HEK293 (cell line): Measurements from ENCODE around the gene HOXB7.

Source experiments
- CTCF ChIA-PET: fragments of 350-600 bp; formaldehyde crosslinking; extraction: SDS; loops from one replicate; lab custom pipeline; 2021; ENCODE audit warnings: antibody characterized with exemption; lab: Yijun Ruan, JAX
- POLR2A ChIA-PET: fragments of 300-600 bp; formaldehyde crosslinking; extraction: SDS; loops from one replicate; lab custom pipeline; 2020; ENCODE audit warnings: antibody characterized with exemption, inconsistent platforms; lab: Yijun Ruan, JAX
- H3K27ac ChIP-seq: fragments of 200-500 bp; sonication (Bioruptor generic); 2 replicates; pipeline ENCODE4 v1.5.1; 2014; ENCODE audit warnings: low read depth, low read length, control low read depth, inconsistent platforms; ENCODE audit errors: extremely low read depth
- H3K36me3 ChIP-seq, 2 experiments: fragments of 200-500 bp in 1 of 2; sonication (Bioruptor generic) in 1 of 2; 1 replicate in 1 of 2; 2 replicates in 1 of 2; pipeline ENCODE4 v1.5.1; 2014 to 2017; ENCODE audit warnings: inconsistent platforms in 2 of 2, low read length in 2 of 2; ENCODE audit not compliant: control insufficient read depth in 2 of 2, insufficient read depth in 1 of 2
- H3K4me1 ChIP-seq: fragments of 200-500 bp; sonication (Bioruptor generic); 2 replicates; pipeline ENCODE4 v1.5.1; 2014; ENCODE audit warnings: mild to moderate bottlenecking, low read length, inconsistent platforms; ENCODE audit not compliant: control insufficient read depth, insufficient read depth
- H3K4me3 ChIP-seq: 2 replicates; pipeline ENCODE4 v1.5.1; 2011; ENCODE audit warnings: low read depth, mild to moderate bottlenecking, control low read depth, low read length, moderate library complexity
- H3K9me3 ChIP-seq: fragments of 200-500 bp; sonication (Bioruptor generic); 2 replicates; pipeline ENCODE4 v1.5.1; 2014; ENCODE audit warnings: low read depth, low read length, inconsistent platforms; ENCODE audit not compliant: control insufficient read depth, insufficient read depth
- BCL11A ChIP-seq: fragments of 450-650 bp; formaldehyde crosslinking; IDR thresholded peaks from 2 replicates; pipeline ENCODE4 v1.5.1; 2016; ENCODE audit warnings: low read depth, missing biosample characterization, missing genetic modification characterization
- GLIS2 ChIP-seq: fragments of 450-650 bp; formaldehyde crosslinking; IDR thresholded peaks from 2 replicates; pipeline ENCODE4 v1.5.1; 2016; ENCODE audit warnings: missing biosample characterization, missing genetic modification characterization
- HIC1 ChIP-seq: fragments of 450-650 bp; formaldehyde crosslinking; IDR thresholded peaks from 2 replicates; pipeline ENCODE4 v1.5.1; 2016; ENCODE audit warnings: missing biosample characterization, missing genetic modification characterization
- SP3 ChIP-seq: fragments of 450-650 bp; formaldehyde crosslinking; IDR thresholded peaks from 2 replicates; pipeline ENCODE4 v1.5.1; 2016; ENCODE audit warnings: missing biosample characterization, missing genetic modification characterization
- SP7 ChIP-seq: fragments of 450-650 bp; formaldehyde crosslinking; IDR thresholded peaks from 2 replicates; pipeline ENCODE4 v1.5.1; 2016; ENCODE audit warnings: missing biosample characterization, missing genetic modification characterization
- TCF7L2 ChIP-seq: IDR thresholded peaks from 2 replicates; pipeline ENCODE4 v1.6.1; 2011; ENCODE audit warnings: low read depth, mild to moderate bottlenecking, inconsistent platforms, low read length, moderate library complexity, borderline replicate concordance
- TSHZ1 ChIP-seq: fragments of 450-650 bp; formaldehyde crosslinking; IDR thresholded peaks from 2 replicates; pipeline ENCODE4 v1.5.1; 2016; ENCODE audit warnings: missing biosample characterization, missing genetic modification characterization, borderline replicate concordance
- ZBTB17 ChIP-seq: fragments of 450-650 bp; formaldehyde crosslinking; IDR thresholded peaks from 2 replicates; pipeline ENCODE4 v1.5.1; 2016; ENCODE audit warnings: missing biosample characterization, missing genetic modification characterization
- ZFHX2 ChIP-seq: fragments of 450-650 bp; formaldehyde crosslinking; conservative IDR thresholded peaks from 2 replicates; pipeline ENCODE4 v1.5.1; 2016; ENCODE audit warnings: missing biosample characterization, missing genetic modification characterization
- ZNF121 ChIP-seq: fragments of 450-650 bp; formaldehyde crosslinking; IDR thresholded peaks from 2 replicates; pipeline ENCODE4 v1.5.1; 2016; ENCODE audit warnings: missing biosample characterization, missing genetic modification characterization
- ZNF148 ChIP-seq: fragments of 450-650 bp; formaldehyde crosslinking; IDR thresholded peaks from 2 replicates; pipeline ENCODE4 v1.5.0; 2017; ENCODE audit warnings: missing biosample characterization, missing genetic modification characterization, borderline replicate concordance
- ZNF211 ChIP-seq: fragments of 450-650 bp; formaldehyde crosslinking; IDR thresholded peaks from 2 replicates; pipeline ENCODE4 v1.5.1; 2016; ENCODE audit warnings: low read depth, missing biosample characterization, missing genetic modification characterization
- ZNF221 ChIP-seq: fragments of 450-650 bp; formaldehyde crosslinking; IDR thresholded peaks from 2 replicates; pipeline ENCODE4 v1.5.1; 2017; ENCODE audit warnings: missing biosample characterization, missing genetic modification characterization, borderline replicate concordance
- ZNF239 ChIP-seq: fragments of 450-650 bp; formaldehyde crosslinking; IDR thresholded peaks from 2 replicates; pipeline ENCODE4 v1.5.1; 2016; ENCODE audit warnings: missing biosample characterization, missing genetic modification characterization
- ZNF404 ChIP-seq: fragments of 450-650 bp; formaldehyde crosslinking; IDR thresholded peaks from 2 replicates; pipeline ENCODE4 v1.5.1; 2017; ENCODE audit warnings: missing biosample characterization, missing genetic modification characterization
- ZNF449 ChIP-seq: fragments of 450-650 bp; formaldehyde crosslinking; IDR thresholded peaks from 2 replicates; pipeline ENCODE4 v1.5.1; 2017; ENCODE audit warnings: missing biosample characterization, mild to moderate bottlenecking, missing genetic modification characterization, moderate library complexity
- ZNF639 ChIP-seq: fragments of 450-650 bp; formaldehyde crosslinking; IDR thresholded peaks from 2 replicates; pipeline ENCODE4 v1.5.1; 2016; ENCODE audit warnings: missing biosample characterization, missing genetic modification characterization
- ZNF654 ChIP-seq: fragments of 450-650 bp; formaldehyde crosslinking; IDR thresholded peaks from 2 replicates; pipeline ENCODE4 v1.5.1; 2016; ENCODE audit warnings: low read depth, missing biosample characterization, missing genetic modification characterization
- ZNF660 ChIP-seq: fragments of 450-650 bp; IDR thresholded peaks from 2 replicates; pipeline ENCODE4 v1.5.1; 2018; ENCODE audit warnings: missing biosample characterization, mild to moderate bottlenecking, missing genetic modification characterization
- ZNF76 ChIP-seq: fragments of 450-650 bp; formaldehyde crosslinking; IDR thresholded peaks from 2 replicates; pipeline ENCODE4; 2016; ENCODE audit warnings: low read depth, missing biosample characterization, missing genetic modification characterization, borderline replicate concordance
- ZNF843 ChIP-seq: fragments of 450-650 bp; formaldehyde crosslinking; IDR thresholded peaks from 2 replicates; pipeline ENCODE4 v1.5.1; 2016; ENCODE audit warnings: missing biosample characterization, missing genetic modification characterization

HOXB7 gene

GRCh38 chr17:48587276-48588073 is 23.3 kb downstream of the HOXB7 start (continued):
- TF ChIP-seq HIC1 (tag by site-specific recombination) (no peak), ZNF449 (tag by site-specific recombination) (no peak), ZNF639 (no peak), ZBTB17 (tag by site-specific recombination) (peak; percentile 74; the same call in 1 of the 2 replicates), ZNF239 (tag by site-specific recombination) (no peak), TSHZ1 (tag by site-specific recombination) (0 out of 2 replicates have a peak, but pooled peaks have one; percentile 45), ZNF76 (peak; percentile 39; the same call in 1 of the 2 replicates)
- TF ChIP-seq, all 188 proteins: peak for 42

- H3K4me1 ChIP-seq, result peaks cover 50% of the 10 kb centered on the region
- no peaks in the 10 kb centered on the region for H3K9me3 ChIP-seq
- H3K27ac ChIP-seq, result peak overlapping the region; percentile 92
- H3K36me3 ChIP-seq, result peaks cover 0 to 29% of the 10 kb centered on the region in 2 experiments; a peak in 2 of 3 replicates
- CTCF ChIA-PET, result interaction anchor here (0.6 to 3.2 kb wide), 16 partner anchors 17 to 557 kb away, joined by 3 to 18 read pairs (median 4); no protein-coding TSS in a partner anchor
- H3K4me3 ChIP-seq, result peak overlapping the region; percentile 38
- POLR2A ChIA-PET, result interaction anchor here (0.5 to 2.4 kb wide), 6 partner anchors 10 to 411 kb away, joined by 3 to 9 read pairs (median 6); partner anchors contain the start of gene IGF2BP1
- TF ChIP-seq ZNF404 (no peak), ZNF660 (tag by site-specific recombination) (no peak), ZNF843 (tag by site-specific recombination) (no peak), BCL11A (tag by site-specific recombination) (peak; percentile 37; the same call in 1 of the 2 replicates), ZNF211 (tag by site-specific recombination) (no peak), ZNF121 (tag by site-specific recombination) (no peak), ZNF221 (tag by site-specific recombination) (no peak), ZNF148 (tag by site-specific recombination) (no peak), SP3 (tag by site-specific recombination) (0 out of 2 replicates have a peak, but pooled peaks have one; percentile 3), GLIS2 (peak; percentile 16; the same call in 1 of the 2 replicates), ZNF654 (tag by site-specific recombination) (no peak), TCF7L2 (0 out of 2 replicates have a peak, but pooled peaks have one; percentile 11), ZFHX2 (peak; percentile 94), SP7 (tag by site-specific recombination) (no peak)
Observed at GRCh38 chr17:48586355-48587258, 24.2 kb downstream of the HOXB7 start.
